ENCODE results near the gene PTPRM. TPM values are rescaled to one million over a fixed set of nuclear protein-coding genes. Genes with fewer than 3 reads are reported as not detected.

The PTPRM gene
- total RNA-seq, 1 experiment from 2014 or later = 11.1 TPM

- no peak for TF ChIP-seq ATF6 (CRISPR knock-in tag; IDR thresholded peaks at IDR 0.05)
- TF ChIP-seq ZNF396 (CRISPR knock-in tag; IDR thresholded peaks at IDR 0.05; ENCODE audit: borderline replicate concordance) = no peak
- no peak for TF ChIP-seq AR (CRISPR knock-in tag; IDR thresholded peaks at IDR 0.05)
- TF ChIP-seq ELF4 (CRISPR knock-in tag; IDR thresholded peaks at IDR 0.05; ENCODE audit: low read depth) = no peak
Observed at GRCh38 chr18:7886436-7886835, 319.3 kb downstream of the PTPRM start (continued).

- Mint-ChIP-seq H3K27me3 (ENCODE audit: low read depth) (no peaks in the 10 kb centered on the region), H3K4me1 (peaks cover 4% of the 10 kb centered on the region), H3K27ac (no peak overlapping the region), H3K4me3 (no peak overlapping the region), H3K9me3 (no peaks in the 10 kb centered on the region), H3K36me3 (no peaks in the 10 kb centered on the region)
- ATAC-seq = no peak
- POLR2A ChIA-PET = no interaction called here
- CTCF ChIA-PET = no interaction called here
- TF ChIP-seq CREM (CRISPR knock-in tag; IDR thresholded peaks at IDR 0.05) = no peak
- TF ChIP-seq ELF4 (CRISPR knock-in tag; IDR thresholded peaks at IDR 0.05; ENCODE audit: low read depth) = no peak
- no peak for TF ChIP-seq ZNF416 (CRISPR knock-in tag; IDR thresholded peaks at IDR 0.05)
- no peak for TF ChIP-seq PRRX2 (CRISPR knock-in tag; IDR thresholded peaks at IDR 0.05)
- no peak for TF ChIP-seq SMAD3 (CRISPR knock-in tag; IDR thresholded peaks at IDR 0.05; ENCODE audit: borderline replicate concordance)
- no peak for TF ChIP-seq NFYB (CRISPR knock-in tag; conservative IDR thresholded peaks at IDR 0.05; ENCODE audit: low read depth)
- TF ChIP-seq ZSCAN18 (CRISPR knock-in tag; IDR thresholded peaks at IDR 0.05) = no peak
- DNase-seq (ENCODE audit: low spot score) = no peak
Observed at GRCh38 chr18:7889515-7889914, 322.4 kb downstream of the PTPRM start.

GRCh38 chr18:7890075-7890474 lies 323.0 kb downstream of the PTPRM start:
- H3K4me1 Mint-ChIP-seq = peaks cover 4% of the 10 kb centered on the region
- CTCF ChIA-PET = no interaction called here
- POLR2A ChIA-PET = no interaction called here
- H3K9me3 Mint-ChIP-seq = no peaks in the 10 kb centered on the region
- H3K27me3 Mint-ChIP-seq (ENCODE audit: low read depth) = no peaks in the 10 kb centered on the region
- ATAC-seq = no peak
- H3K27ac Mint-ChIP-seq = no peak overlapping the region
- no peak for DNase-seq (ENCODE audit: low spot score)
- H3K4me3 Mint-ChIP-seq = no peak overlapping the region
- TF ChIP-seq USF2 (CRISPR knock-in tag; IDR thresholded peaks at IDR 0.05) (no peak), ZNF671 (CRISPR knock-in tag; IDR thresholded peaks at IDR 0.05) (no peak), AR (CRISPR knock-in tag; IDR thresholded peaks at IDR 0.05) (no peak), ZNF281 (CRISPR knock-in tag; IDR thresholded peaks at IDR 0.05) (no peak), PREB (CRISPR knock-in tag; IDR thresholded peaks at IDR 0.05; ENCODE audit: borderline replicate concordance) (no peak), NR1H2 (CRISPR knock-in tag; IDR thresholded peaks at IDR 0.05) (no peak), CTCF (IDR thresholded peaks at IDR 0.05) (no peak), CREB1 (CRISPR knock-in tag; IDR thresholded peaks at IDR 0.05) (no peak)
- no peaks in the 10 kb centered on the region for H3K36me3 Mint-ChIP-seq
